IMR-90 (cell line): ENCODE results near the gene ROPN1B. TPM values are rescaled to one million over a fixed set of nuclear protein-coding genes. Genes with fewer than 3 reads are reported as not detected.

Experiments used
- ATAC-seq: fragments of 200-7000 bp; cut with Tn5 transposase; 2 replicates; pipeline ENCODE4 v1.9.1; 2020; ENCODE audit warnings: low read depth, mild to moderate bottlenecking, moderate library complexity
- BruUV-seq: library from RNA; stranded (reverse); fragments of 400-500 nt; replicated peaks from 2 replicates; lab custom pipeline; 2021; lab: Mats Ljungman, UMichigan
- CTCF ChIA-PET: fragments of 300-600 bp; formaldehyde crosslinking; extraction: SDS; loops from one replicate; lab custom pipeline; 2021; ENCODE audit warnings: antibody characterized with exemption; lab: Yijun Ruan, JAX
- POLR2A ChIA-PET: fragments of 300-600 bp; sonication (Branson Sonifier 250); formaldehyde crosslinking; loops from one replicate; lab custom pipeline; 2022; ENCODE audit warnings: antibody characterized with exemption; ENCODE audit not compliant: unreplicated experiment; lab: Charles Lee
- DNase-seq: peaks from one replicate; pipeline ENCODE4 v3.0.0; 2013
- H2AFZ ChIP-seq: replicated peaks from 2 replicates; pipeline ENCODE3; 2013; ENCODE audit warnings: low read length, mild to moderate bottlenecking; ENCODE audit not compliant: poor library complexity
- H2AK5ac ChIP-seq: 2 replicates; pipeline ENCODE4 v1.6.1; 2013; ENCODE audit warnings: low read depth, low read length, inconsistent platforms
- H2AK9ac ChIP-seq: replicated peaks from 2 replicates; pipeline ENCODE3; 2013; ENCODE audit warnings: mild to moderate bottlenecking, low read depth, low read length, moderate library complexity; ENCODE audit not compliant: poor library complexity
- H2BK120ac ChIP-seq: 2 replicates; pipeline ENCODE4 v1.6.1; 2013; ENCODE audit warnings: low read depth, low read length, inconsistent platforms
- H2BK15ac ChIP-seq: 3 replicates; pipeline ENCODE4 v1.6.1; 2013; ENCODE audit warnings: low read depth, low read length, inconsistent platforms
- H2BK20ac ChIP-seq: 2 replicates; pipeline ENCODE4 v1.6.1; 2013; ENCODE audit warnings: low read depth, mild to moderate bottlenecking, inconsistent platforms, low read length, moderate library complexity
- H2BK5ac ChIP-seq: 2 replicates; pipeline ENCODE4 v1.6.1; 2013; ENCODE audit warnings: mild to moderate bottlenecking, low read depth, low read length, inconsistent platforms; ENCODE audit not compliant: poor library complexity, severe bottlenecking
- H3K14ac ChIP-seq: replicated peaks from 2 replicates; pipeline ENCODE4 v1.6.1; 2013; ENCODE audit warnings: low read depth, low read length, inconsistent platforms
- H3K18ac ChIP-seq: 2 replicates; pipeline ENCODE4 v1.6.1; 2013; ENCODE audit warnings: low read depth, low read length, control low read depth
- H3K23ac ChIP-seq: 2 replicates; pipeline ENCODE4 v1.6.1; 2013; ENCODE audit warnings: low read depth, low read length, inconsistent platforms
- H3K27ac ChIP-seq: 2 replicates; pipeline ENCODE4 v1.5.1; 2013; ENCODE audit warnings: mild to moderate bottlenecking, control low read depth, low read length; ENCODE audit not compliant: insufficient read depth
- H3K27me3 ChIP-seq: 2 replicates; pipeline ENCODE4 v1.6.1; 2013; ENCODE audit warnings: low read length; ENCODE audit not compliant: control insufficient read depth, insufficient read depth
- H3K36me3 ChIP-seq: 2 replicates; pipeline ENCODE4 v1.6.1; 2013; ENCODE audit warnings: low read length, mixed read lengths; ENCODE audit not compliant: control insufficient read depth, insufficient read depth
- H3K4ac ChIP-seq: 2 replicates; pipeline ENCODE4 v1.6.1; 2013; ENCODE audit warnings: low read depth, low read length, inconsistent platforms
- H3K4me1 ChIP-seq: 2 replicates; pipeline ENCODE4 v1.6.1; 2013; ENCODE audit warnings: low read length, mixed read lengths; ENCODE audit not compliant: control insufficient read depth, insufficient read depth
- H3K4me2 ChIP-seq: 2 replicates; pipeline ENCODE4 v1.6.1; 2013; ENCODE audit warnings: low read depth, mild to moderate bottlenecking, control low read depth, low read length, moderate library complexity
- H3K4me3 ChIP-seq: 2 replicates; pipeline ENCODE4 v1.5.1; 2013; ENCODE audit warnings: low read depth, mild to moderate bottlenecking, control low read depth, low read length, moderate library complexity; ENCODE audit not compliant: insufficient read depth
- H3K56ac ChIP-seq: 2 replicates; pipeline ENCODE4 v1.6.1; 2013; ENCODE audit warnings: low read length, inconsistent platforms; ENCODE audit not compliant: insufficient read depth; ENCODE audit errors: extremely low read depth
- H3K79me1 ChIP-seq, 2 experiments: 2 replicates each; pipeline ENCODE4 v1.6.1; 2013; ENCODE audit warnings: low read length in 2 of 2, inconsistent platforms in 1 of 2, low read depth in 1 of 2
- H3K9ac ChIP-seq: 2 replicates; pipeline ENCODE4 v1.6.1; 2013; ENCODE audit warnings: low read depth, low read length, control low read depth
- H3K9me1 ChIP-seq: 2 replicates; pipeline ENCODE4 v1.6.1; 2013; ENCODE audit warnings: low read length, inconsistent platforms; ENCODE audit not compliant: insufficient read depth
- H3K9me3 ChIP-seq: 2 replicates; pipeline ENCODE4 v1.6.1; 2013; ENCODE audit warnings: low read length; ENCODE audit not compliant: control insufficient read depth, insufficient read depth
- H4K20me1 ChIP-seq: 2 replicates; pipeline ENCODE4 v1.6.1; 2013; ENCODE audit warnings: low read length, inconsistent platforms; ENCODE audit not compliant: insufficient read depth
- H4K5ac ChIP-seq: 2 replicates; pipeline ENCODE4 v1.6.1; 2013; ENCODE audit warnings: mild to moderate bottlenecking, low read depth, low read length, control low read depth
- H4K8ac ChIP-seq, 2 experiments: 2 replicates each; pipeline ENCODE4 v1.6.1; 2013; ENCODE audit warnings: low read depth in 2 of 2, low read length in 2 of 2, control low read depth in 1 of 2, inconsistent platforms in 1 of 2
- H4K91ac ChIP-seq: 2 replicates; pipeline ENCODE4 v1.6.1; 2013; ENCODE audit warnings: low read depth, low read length, inconsistent platforms; ENCODE audit not compliant: insufficient read depth
- CEBPB ChIP-seq: IDR thresholded peaks from 2 replicates; pipeline ENCODE4 v1.6.1; 2012; ENCODE audit warnings: low read depth, low read length, improper control_type of control experiment
- CHD1 ChIP-seq: IDR thresholded peaks from 2 replicates; pipeline ENCODE4 v1.6.1; 2012; ENCODE audit warnings: low read depth, low read length, improper control_type of control experiment
- MAFK ChIP-seq: IDR thresholded peaks from 2 replicates; pipeline ENCODE4 v1.6.1; 2012; ENCODE audit warnings: low read depth, low read length, improper control_type of control experiment
- MAZ ChIP-seq: IDR thresholded peaks from 2 replicates; pipeline ENCODE4 v1.6.1; 2012; ENCODE audit warnings: low read depth, mild to moderate bottlenecking, low read length, improper control_type of control experiment, moderate library complexity, borderline replicate concordance
- RAD21 ChIP-seq: IDR thresholded peaks from 2 replicates; pipeline ENCODE4 v1.6.1; 2012; ENCODE audit warnings: low read length, improper control_type of control experiment
- RCOR1 ChIP-seq: IDR thresholded peaks from 2 replicates; pipeline ENCODE4 v1.6.1; 2012; ENCODE audit warnings: mild to moderate bottlenecking, low read length, improper control_type of control experiment; ENCODE audit not compliant: insufficient replicate concordance
- RFX5 ChIP-seq: IDR thresholded peaks from 2 replicates; pipeline ENCODE4 v1.8.0; 2012; ENCODE audit warnings: low read depth, mild to moderate bottlenecking, low read length, moderate library complexity
- SMC3 ChIP-seq: fragments of 150-350 bp; IDR thresholded peaks from 2 replicates; pipeline ENCODE4 v1.6.1; 2016; ENCODE audit warnings: low read depth, mild to moderate bottlenecking, antibody characterized with exemption, low read length, moderate library complexity
- WGBS, 2 experiments: methylation state at CpG; one replicate each; pipeline versions ENCODE4 v1.1.5 to v1.1.7; 2013; ENCODE audit warnings: missing lambda C conversion rate in 2 of 2; ENCODE audit not compliant: insufficient read length in 1 of 2; ENCODE audit errors: extremely low coverage in 2 of 2; 5-methylcytosine and 5-hydroxymethylcytosine counted together
- dilution Hi-C: fragments of 300-500 bp; cut with HindIII; formaldehyde crosslinking; loops from one replicate; pipeline ENCODE4 v1.14.3; 2018; ENCODE audit warnings: low sequenced_read_pairs; ENCODE audit not compliant: unreplicated experiment
- in situ Hi-C: fragments of 300-500 bp; cut with MboI; formaldehyde crosslinking; loops from 3 replicates; pipeline ENCODE4 v1.14.3; 2019; ENCODE audit warnings: low sequenced_read_pairs, inconsistent platforms, mixed read lengths
- intact Hi-C: fragments of 100-400 bp; cut with micrococcal nuclease; formaldehyde crosslinking; loops from 2 replicates; pipeline ENCODE4 v1.10.0; 2022
- polyA plus RNA-seq, 3 experiments: library from polyadenylated mRNA; depleted of rRNA; stranded (reverse); fragments of >200 nt; gene quantifications; 2 replicates each; pipeline ENCODE4 v1.2.3, GENCODE V29; 2012; ENCODE audit warnings: low replicate concordance in 1 of 3
- total RNA-seq: library from RNA; depleted of rRNA; stranded (reverse); fragments of >200 nt; gene quantifications from 2 replicates; pipeline ENCODE4 v1.2.3, GENCODE V29; 2012
- TF ChIP-seq, protein P1 (sequence below): conservative IDR thresholded peaks from 2 replicates; pipeline ENCODE4 v1.5.1; 2012; ENCODE audit warnings: mild to moderate bottlenecking, low read depth, low read length, improper control_type of control experiment

Gene ROPN1B
- total and polyA plus RNA-seq, 2 of the 4 experiments (the other 2 are of a cell fraction): not detected

DNA sequence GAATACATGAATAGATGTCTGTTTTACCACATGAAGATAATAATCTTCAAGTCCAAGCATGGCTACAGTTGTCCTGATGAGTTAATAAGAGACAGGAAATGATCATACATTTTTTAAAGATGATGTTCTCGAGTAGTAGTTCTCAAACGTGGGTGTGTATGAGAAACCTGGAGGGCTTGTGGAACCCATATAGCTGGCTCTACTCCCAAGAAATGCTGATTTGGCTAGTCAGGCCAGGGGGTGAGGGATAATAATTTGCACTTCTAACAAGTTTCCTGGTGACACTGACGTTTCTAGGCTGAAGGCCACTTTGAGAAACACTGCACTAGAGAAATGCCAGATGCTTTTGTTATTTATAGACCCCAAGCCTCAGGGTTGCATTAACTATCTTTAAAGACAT, 37.0 kb downstream of the ROPN1B start:
- no peak overlapping the region for H2BK5ac ChIP-seq
- intact Hi-C loops (no loop called here), in situ Hi-C loops (no loop called here), dilution Hi-C loops (no loop called here)
- H3K4me3 ChIP-seq: no peak overlapping the region
- ATAC-seq (peak; percentile 64), DNase-seq (peak; percentile 82)
- BruUV-seq: no TSS peak
- no peaks in the 10 kb centered on the region for H3K79me1 ChIP-seq
- H3K36me3 ChIP-seq: peaks cover 8% of the 10 kb centered on the region
- H3K56ac ChIP-seq: no peak overlapping the region
- H2BK15ac ChIP-seq: no peak overlapping the region
- CTCF ChIA-PET: no interaction called here
- peaks cover 2% of the 10 kb centered on the region; the same call in 1 of the 2 replicates for H3K4me1 ChIP-seq
- WGBS, 2 experiments: no CpG with 5 or more reads among the region's 3 CpGs
- no peaks in the 10 kb centered on the region for H4K20me1 ChIP-seq
- POLR2A ChIA-PET: no interaction called here
- H4K5ac ChIP-seq: no peak overlapping the region
- no peak overlapping the region for H3K27ac ChIP-seq
- H2AK9ac ChIP-seq: no peak overlapping the region
- no peak overlapping the region for H2BK120ac ChIP-seq
- no peak overlapping the region for H3K23ac ChIP-seq
- no peak overlapping the region for H3K4me2 ChIP-seq
- TF ChIP-seq, protein P1, sequence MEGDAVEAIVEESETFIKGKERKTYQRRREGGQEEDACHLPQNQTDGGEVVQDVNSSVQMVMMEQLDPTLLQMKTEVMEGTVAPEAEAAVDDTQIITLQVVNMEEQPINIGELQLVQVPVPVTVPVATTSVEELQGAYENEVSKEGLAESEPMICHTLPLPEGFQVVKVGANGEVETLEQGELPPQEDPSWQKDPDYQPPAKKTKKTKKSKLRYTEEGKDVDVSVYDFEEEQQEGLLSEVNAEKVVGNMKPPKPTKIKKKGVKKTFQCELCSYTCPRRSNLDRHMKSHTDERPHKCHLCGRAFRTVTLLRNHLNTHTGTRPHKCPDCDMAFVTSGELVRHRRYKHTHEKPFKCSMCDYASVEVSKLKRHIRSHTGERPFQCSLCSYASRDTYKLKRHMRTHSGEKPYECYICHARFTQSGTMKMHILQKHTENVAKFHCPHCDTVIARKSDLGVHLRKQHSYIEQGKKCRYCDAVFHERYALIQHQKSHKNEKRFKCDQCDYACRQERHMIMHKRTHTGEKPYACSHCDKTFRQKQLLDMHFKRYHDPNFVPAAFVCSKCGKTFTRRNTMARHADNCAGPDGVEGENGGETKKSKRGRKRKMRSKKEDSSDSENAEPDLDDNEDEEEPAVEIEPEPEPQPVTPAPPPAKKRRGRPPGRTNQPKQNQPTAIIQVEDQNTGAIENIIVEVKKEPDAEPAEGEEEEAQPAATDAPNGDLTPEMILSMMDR: no peak
- peak; percentile 80; the same call in 1 of the 2 replicates for TF ChIP-seq RFX5
- TF ChIP-seq CEBPB: no peak
- TF ChIP-seq MAZ: no peak
- peak; percentile 67 for TF ChIP-seq MAFK
- no peak for TF ChIP-seq RAD21
- TF ChIP-seq RCOR1: no peak
- TF ChIP-seq SMC3: no peak
- TF ChIP-seq CHD1: no peak
- no peak overlapping the region for H4K8ac ChIP-seq
- H3K18ac ChIP-seq: no peak overlapping the region
- no peak overlapping the region for H2AFZ ChIP-seq
- no peaks in the 10 kb centered on the region for H3K9me3 ChIP-seq
- H3K4ac ChIP-seq: no peak overlapping the region
- no peak overlapping the region for H3K14ac ChIP-seq
- no peaks in the 10 kb centered on the region for H3K27me3 ChIP-seq
- H2AK5ac ChIP-seq: no peak overlapping the region
- H4K91ac ChIP-seq: no peak overlapping the region
- no peak overlapping the region for H2BK20ac ChIP-seq
- H3K9ac ChIP-seq: no peak overlapping the region
- peaks cover 11% of the 10 kb centered on the region for H3K9me1 ChIP-seq
